Measurements from ENCODE around the gene MYBPC2.

DNA sequence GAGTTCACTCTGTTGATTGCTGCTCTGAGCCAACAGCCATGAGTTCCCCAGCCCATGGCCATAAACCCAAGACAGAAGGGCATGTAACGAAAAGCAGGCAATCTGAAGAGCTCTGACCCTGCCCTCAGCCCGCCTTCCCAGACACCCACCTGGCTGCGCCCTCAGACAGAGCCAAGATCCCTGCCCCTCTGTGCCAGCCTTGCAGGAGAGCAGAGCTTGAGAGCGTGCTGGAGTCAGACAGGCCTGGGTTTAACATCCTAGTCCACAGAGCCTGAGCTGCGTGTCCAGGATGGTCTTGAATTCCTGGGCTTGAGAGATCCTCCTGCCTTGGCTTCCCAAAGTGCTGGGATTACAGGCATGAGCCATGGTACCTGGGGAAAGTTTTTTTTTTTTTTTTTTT, 24.6 kb downstream of the MYBPC2 start:
- TF ChIP-seq POLR2AphosphoS5 (IDR thresholded peaks at IDR 0.05; ENCODE audit: insufficient read depth in 1 of 2, low read depth in 1 of 2), result no peak
- TF ChIP-seq CTCF (IDR thresholded peaks at IDR 0.05), result no peak
- TF ChIP-seq POLR2A (IDR thresholded peaks at IDR 0.05), result no peak

Data from vagina (tissue), 2 donors.